Ovary (tissue), 9 donors: ENCODE results near the gene PCDH7. TPM values are rescaled to one million over a fixed set of nuclear protein-coding genes. Genes with fewer than 3 reads are reported as not detected.

Experiments used
- DNase-seq, 5 donors: peaks; one replicate each; pipeline ENCODE4 v3.0.0-alpha.2; 2019 to 2020
- H3K27ac ChIP-seq, 2 donors: fragments of 200-600 bp; one replicate each; pipeline versions ENCODE4 v1.5.1 to v1.8.0; 2019 to 2022
- H3K27me3 ChIP-seq: fragments of 200-600 bp; one replicate; pipeline ENCODE4 v1.8.0; 2022
- H3K36me3 ChIP-seq: fragments of 200-600 bp; sonication (generic); one replicate; pipeline ENCODE4 v1.5.1; 2019
- H3K4me1 ChIP-seq: one replicate; pipeline ENCODE4 v1.8.1; 2013; ENCODE audit warnings: mild to moderate bottlenecking, moderate library complexity; ENCODE audit not compliant: insufficient read depth
- H3K4me3 ChIP-seq: fragments of 200-600 bp; sonication (generic); one replicate; pipeline ENCODE4 v1.5.1; 2017
- H3K9me3 ChIP-seq, 2 donors: fragments of 200-600 bp in 1 of 2; sonication (generic) in 1 of 2; one replicate each; pipeline versions ENCODE4 v1.5.1 to v1.8.1; 2013 to 2019; ENCODE audit warnings: mild to moderate bottlenecking in 1 of 2, moderate library complexity in 1 of 2
- CTCF ChIP-seq, 3 donors: fragments of 450-650 bp in 2 of 3; fragments of 200-600 bp in 1 of 3; IDR thresholded peaks; one replicate each; pipeline versions ENCODE4 v1.5.1 to v1.8.0; 2016 to 2022; ENCODE audit warnings: antibody characterized with exemption in 3 of 3, mild to moderate bottlenecking in 1 of 3
- EP300 ChIP-seq: sonication (generic); formaldehyde crosslinking; IDR thresholded peaks from one replicate; pipeline ENCODE4 v1.6.1; 2017; ENCODE audit warnings: antibody characterized with exemption
- POLR2A ChIP-seq: fragments of 450-650 bp; IDR thresholded peaks from one replicate; pipeline ENCODE4 v1.6.1; 2017; ENCODE audit warnings: antibody characterized with exemption, mild to moderate bottlenecking, moderate library complexity
- WGBS, 3 donors: extraction: QIAGEN DNeasy Blood & Tissue Kit in 1 of 3; methylation state at CpG; one replicate each; pipeline versions ENCODE4 v1.1.5 to v1.1.7; 2013 to 2017; 5-methylcytosine and 5-hydroxymethylcytosine counted together
- intact Hi-C, 4 donors: fragments of 100-400 bp; cut with DNase I; formaldehyde crosslinking; loops; one replicate each; pipeline versions ENCODE4 v1.11.0 to v1.15.1; 2022 to 2023
- polyA plus RNA-seq, 2 donors: library from polyadenylated mRNA; stranded (reverse); fragments of 200-250 nt in 1 of 2; fragments of 350-450 nt in 1 of 2; fragmentation: Illumina TruSeq in 1 of 2; extraction: RNeasy Lipid Tissue Mini Kit (QIAGEN cat#74804) in 1 of 2; gene quantifications; one replicate each; pipeline ENCODE4 v1.2.3, GENCODE V29; 2013 to 2014
- total RNA-seq, 7 donors: library from RNA; depleted of rRNA in 2 of 7; stranded (reverse); fragments of >200 nt in 2 of 7; fragmentation: NEBNext Ultra II Directional in 3 of 7; extraction: Animal tissue kit (Norgen Biotek cat#: 25700) in 3 of 7; gene quantifications; one replicate each; pipeline versions ENCODE4 v1.1.0 to v1.2.4, GENCODE V29; 2016 to 2023
- donor health status: DM: no; HTN: no; CAD: no; lungs with moderate emphysema.
- donor health status: DM: no; HTN: no; CAD: no.
- donor health status: Bipolar disorder and iron deficiency.
- donor health status: DM: yes; HTN: yes; CAD: no.
- donor health status: DM: no; HTN: no; CAD: no.
- donor health status: DM: yes; HTN: yes; CAD: no.

PCDH7 gene
- total and polyA plus RNA-seq, 9 donors = 3.7 to 35.2 (median 13.7) TPM

DNA sequence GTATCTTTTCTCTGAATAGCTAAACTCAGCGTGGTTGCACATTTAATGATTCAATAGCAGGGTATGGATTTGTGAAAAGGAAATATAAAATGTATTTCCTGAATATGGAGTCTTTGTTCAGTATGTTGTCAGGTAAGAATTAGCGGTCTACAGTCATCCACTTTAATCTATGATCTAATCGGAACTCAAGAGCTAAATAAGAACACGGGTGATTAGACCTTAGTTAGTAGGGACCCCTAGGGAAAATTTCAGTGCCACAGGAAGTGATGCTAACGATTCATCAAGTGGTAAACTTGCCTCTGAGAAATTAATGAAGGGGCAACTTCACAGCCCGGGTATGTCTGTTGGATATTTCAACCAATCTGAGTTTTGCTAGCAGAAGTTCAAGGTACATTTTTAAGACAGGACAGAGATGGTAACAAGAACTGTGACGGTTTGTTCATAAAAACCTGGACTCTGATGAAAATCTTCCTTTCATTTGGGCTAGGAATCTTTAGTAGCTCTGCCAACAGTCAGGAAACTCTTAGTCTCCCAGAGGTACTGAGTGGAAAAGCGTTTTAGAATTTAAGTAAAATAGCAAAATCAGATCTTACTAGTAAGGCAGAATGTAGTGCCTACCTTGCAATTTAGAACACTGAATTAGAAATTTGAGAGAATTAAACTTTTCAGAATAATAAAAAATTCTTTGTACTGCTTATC, 47.1 kb downstream of the PCDH7 start:
- DNase-seq = no peak
- no peaks in the 10 kb centered on the region for H3K4me1 ChIP-seq
- WGBS, 3 donors = 74 to 83% (median 83%) methylated on average over 8 of the region's 8 CpGs
- H3K36me3 ChIP-seq = no peaks in the 10 kb centered on the region
- H3K9me3 ChIP-seq = no peaks in the 10 kb centered on the region
- H3K27ac ChIP-seq = no peak overlapping the region
- intact Hi-C loops = no loop called here
- no peaks in the 10 kb centered on the region for H3K27me3 ChIP-seq
- TF ChIP-seq CTCF (IDR thresholded peaks at IDR 0.05) = no peak
- TF ChIP-seq POLR2A = no peak
- no peak for TF ChIP-seq EP300
- H3K4me3 ChIP-seq = no peak overlapping the region

- TF ChIP-seq EP300 (no peak), CTCF (IDR thresholded peaks at IDR 0.05) (no peak)
- WGBS, 3 donors = 40 to 54% (median 51%) methylated on average over 2 of the region's 2 CpGs
- Histone ChIP-seq H3K27ac (no peak overlapping the region), H3K9me3 (no peaks in the 10 kb centered on the region), H3K4me3 (no peak overlapping the region), H3K27me3 (no peaks in the 10 kb centered on the region), H3K36me3 (no peaks in the 10 kb centered on the region), H3K4me1 (no peaks in the 10 kb centered on the region)
- no peak for DNase-seq
- intact Hi-C loops = no loop called here
Observed at GRCh38 chr4:30768277-30768676, 48.1 kb downstream of the PCDH7 start.

DNA sequence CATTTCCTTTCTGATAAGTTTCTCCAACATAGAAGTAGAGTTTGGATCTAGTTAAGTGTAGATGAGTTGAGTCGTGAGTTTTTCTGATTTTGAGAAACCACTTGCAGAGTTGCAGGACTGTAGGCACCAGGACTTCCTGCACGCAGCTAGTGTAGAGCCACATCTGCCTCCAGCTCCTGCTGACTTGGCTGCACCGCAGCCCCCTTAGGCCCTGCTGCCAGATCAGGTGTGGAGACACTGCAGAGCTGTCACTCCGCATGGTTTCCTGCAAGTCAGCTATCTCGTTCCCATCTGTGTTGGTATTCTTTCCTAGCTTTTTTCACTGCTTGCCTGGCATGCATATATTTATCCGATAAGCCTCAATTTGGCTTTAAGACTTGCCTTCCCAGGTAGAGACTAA, 48.9 kb downstream of the PCDH7 start:
- no peak overlapping the region for H3K27ac ChIP-seq
- H3K9me3 ChIP-seq = no peaks in the 10 kb centered on the region
- DNase-seq = no peak
- no peaks in the 10 kb centered on the region for H3K4me1 ChIP-seq
- H3K36me3 ChIP-seq = no peaks in the 10 kb centered on the region
- intact Hi-C loops = no loop called here
- H3K27me3 ChIP-seq = no peaks in the 10 kb centered on the region
- H3K4me3 ChIP-seq = no peak overlapping the region
- WGBS, 3 donors = 85 to 90% (median 85%) methylated on average over 6 of the region's 6 CpGs
- TF ChIP-seq EP300 (no peak), CTCF (IDR thresholded peaks at IDR 0.05) (no peak)

GRCh38 chr4:30770049-30770549, 49.9 kb downstream of the PCDH7 start:
- Histone ChIP-seq H3K4me1 (no peaks in the 10 kb centered on the region), H3K27me3 (no peaks in the 10 kb centered on the region), H3K9me3 (no peaks in the 10 kb centered on the region), H3K36me3 (no peaks in the 10 kb centered on the region), H3K4me3 (no peak overlapping the region), H3K27ac (no peak overlapping the region)
- intact Hi-C loops = no loop called here
- no peak for DNase-seq
- TF ChIP-seq CTCF (IDR thresholded peaks at IDR 0.05) = no peak
- no peak for TF ChIP-seq POLR2A
- TF ChIP-seq EP300 = no peak
- 53 to 74% (median 71%) methylated on average over 2 of the region's 2 CpGs for WGBS, 3 donors
